Astrocyte of the spinal cord (primary cell): Measurements from ENCODE around the gene FAM222B.

ENCODE experiments used
- DNase-seq: peaks from one replicate; pipeline ENCODE4 v3.0.0; 2011; ENCODE audit warnings: low read depth, low spot score
- H3K4me3 ChIP-seq: 2 replicates; pipeline ENCODE4 v1.5.1; 2011; ENCODE audit warnings: low read depth, mild to moderate bottlenecking, low read length, moderate library complexity
- in situ Hi-C: cut with HindIII; loops from 2 replicates; pipeline ENCODE4 v1.10.0; 2017; ENCODE audit warnings: low sequenced_read_pairs
- TF ChIP-seq, protein P1 (sequence below): IDR thresholded peaks from 2 replicates; pipeline ENCODE4 v1.5.1; 2012; ENCODE audit warnings: low read depth, mild to moderate bottlenecking, low read length, inconsistent platforms

FAM222B gene

DNA sequence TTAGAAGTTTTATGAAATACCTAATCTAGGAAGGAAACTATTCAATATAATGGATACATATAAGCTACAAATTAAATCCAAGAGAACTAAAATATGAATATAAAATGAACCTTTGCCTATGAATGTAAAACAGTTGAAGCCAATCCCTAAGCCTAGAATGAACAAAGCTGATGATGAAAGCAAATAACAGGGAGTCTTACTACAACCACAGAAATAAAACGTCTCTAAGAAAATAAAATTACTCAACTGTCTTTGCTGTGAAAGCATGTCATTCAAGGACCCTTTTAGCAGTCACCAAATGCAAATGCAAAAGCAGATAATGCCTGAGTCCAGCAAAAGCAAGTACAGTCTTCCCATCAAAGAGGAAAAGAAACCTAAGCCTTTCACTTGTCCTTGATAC, 23.0 kb downstream of the FAM222B start:
- TF ChIP-seq, protein P1, sequence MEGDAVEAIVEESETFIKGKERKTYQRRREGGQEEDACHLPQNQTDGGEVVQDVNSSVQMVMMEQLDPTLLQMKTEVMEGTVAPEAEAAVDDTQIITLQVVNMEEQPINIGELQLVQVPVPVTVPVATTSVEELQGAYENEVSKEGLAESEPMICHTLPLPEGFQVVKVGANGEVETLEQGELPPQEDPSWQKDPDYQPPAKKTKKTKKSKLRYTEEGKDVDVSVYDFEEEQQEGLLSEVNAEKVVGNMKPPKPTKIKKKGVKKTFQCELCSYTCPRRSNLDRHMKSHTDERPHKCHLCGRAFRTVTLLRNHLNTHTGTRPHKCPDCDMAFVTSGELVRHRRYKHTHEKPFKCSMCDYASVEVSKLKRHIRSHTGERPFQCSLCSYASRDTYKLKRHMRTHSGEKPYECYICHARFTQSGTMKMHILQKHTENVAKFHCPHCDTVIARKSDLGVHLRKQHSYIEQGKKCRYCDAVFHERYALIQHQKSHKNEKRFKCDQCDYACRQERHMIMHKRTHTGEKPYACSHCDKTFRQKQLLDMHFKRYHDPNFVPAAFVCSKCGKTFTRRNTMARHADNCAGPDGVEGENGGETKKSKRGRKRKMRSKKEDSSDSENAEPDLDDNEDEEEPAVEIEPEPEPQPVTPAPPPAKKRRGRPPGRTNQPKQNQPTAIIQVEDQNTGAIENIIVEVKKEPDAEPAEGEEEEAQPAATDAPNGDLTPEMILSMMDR = no peak
- in situ Hi-C loops = no loop called here
- H3K4me3 ChIP-seq = no peak overlapping the region
- DNase-seq = no peak

DNA sequence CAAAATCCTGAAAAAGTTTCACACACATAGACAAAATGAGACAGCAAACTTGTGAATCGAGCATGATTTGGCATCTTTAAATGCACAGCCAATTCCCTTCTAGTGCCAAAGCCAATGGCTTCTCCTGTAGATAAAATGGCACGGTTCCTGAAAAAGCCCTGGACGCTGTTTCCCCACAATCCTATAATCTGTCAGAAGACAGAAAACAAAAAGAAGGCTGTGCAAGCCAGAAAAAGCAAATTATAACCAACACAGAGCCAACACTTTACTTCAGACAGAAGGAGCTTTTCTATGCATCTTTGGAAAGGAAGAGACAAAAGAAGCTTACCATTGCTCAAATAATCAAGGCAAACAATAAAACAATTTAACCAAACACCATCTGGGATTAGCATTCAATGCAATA, 23.8 kb downstream of the FAM222B start:
- DNase-seq = no peak
- H3K4me3 ChIP-seq = no peak overlapping the region
- TF ChIP-seq, protein P1 = no peak
- in situ Hi-C loops = no loop called here

DNA sequence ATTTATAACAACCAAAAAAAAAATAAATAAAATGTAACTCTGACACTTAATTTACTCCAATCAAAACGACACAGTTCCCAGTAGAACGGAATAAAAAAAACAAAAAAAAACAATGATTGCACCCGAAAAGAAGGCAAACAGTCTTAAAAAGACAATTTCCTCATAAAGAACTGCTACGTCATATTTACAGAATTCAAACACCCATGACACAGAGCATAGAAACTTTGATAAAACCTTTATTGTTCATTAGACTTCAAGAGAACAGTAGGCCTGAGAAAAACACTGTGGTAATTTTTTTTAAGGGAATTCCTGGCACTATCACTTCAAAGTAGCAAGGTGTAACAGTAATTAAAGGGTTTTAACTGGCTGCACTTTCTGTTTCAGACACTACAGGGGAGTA, 26.1 kb downstream of the FAM222B start:
- DNase-seq = no peak
- H3K4me3 ChIP-seq = no peak overlapping the region
- in situ Hi-C loops = no loop called here
- TF ChIP-seq, protein P1 = no peak

DNA sequence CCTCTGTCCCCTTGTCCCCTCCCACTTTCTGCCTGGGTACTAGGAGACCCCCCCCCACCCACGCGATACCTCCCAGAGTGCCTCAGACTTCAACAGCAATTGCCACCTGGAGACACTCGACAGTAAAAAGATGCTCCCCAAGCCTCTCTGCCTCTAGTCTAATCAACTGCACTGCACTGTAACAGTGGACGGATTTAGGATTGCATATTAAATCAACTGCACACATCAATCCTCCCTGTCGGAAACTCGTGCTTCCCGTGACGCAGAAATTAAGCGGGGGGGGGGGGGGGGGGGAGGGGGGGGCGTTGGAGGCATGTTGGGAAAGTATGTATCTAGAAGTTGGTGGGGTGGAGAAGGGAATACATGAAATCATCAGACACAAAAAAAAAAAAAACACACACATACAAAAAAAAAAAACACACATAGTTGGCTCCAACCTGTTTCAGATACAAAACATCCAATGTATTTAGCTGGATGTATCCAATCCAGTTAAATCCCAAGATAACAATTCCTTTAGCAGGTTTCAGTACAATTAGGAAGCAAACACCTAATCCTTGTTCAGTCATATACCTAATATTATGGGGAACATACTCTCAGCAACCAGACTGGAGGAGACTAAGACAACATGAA, 29.7 kb downstream of the FAM222B start:
- peak; percentile 68 for DNase-seq
- in situ Hi-C loops = no loop called here
- peak overlapping the region; percentile 64 for H3K4me3 ChIP-seq
- TF ChIP-seq, protein P1 = no peak

DNA sequence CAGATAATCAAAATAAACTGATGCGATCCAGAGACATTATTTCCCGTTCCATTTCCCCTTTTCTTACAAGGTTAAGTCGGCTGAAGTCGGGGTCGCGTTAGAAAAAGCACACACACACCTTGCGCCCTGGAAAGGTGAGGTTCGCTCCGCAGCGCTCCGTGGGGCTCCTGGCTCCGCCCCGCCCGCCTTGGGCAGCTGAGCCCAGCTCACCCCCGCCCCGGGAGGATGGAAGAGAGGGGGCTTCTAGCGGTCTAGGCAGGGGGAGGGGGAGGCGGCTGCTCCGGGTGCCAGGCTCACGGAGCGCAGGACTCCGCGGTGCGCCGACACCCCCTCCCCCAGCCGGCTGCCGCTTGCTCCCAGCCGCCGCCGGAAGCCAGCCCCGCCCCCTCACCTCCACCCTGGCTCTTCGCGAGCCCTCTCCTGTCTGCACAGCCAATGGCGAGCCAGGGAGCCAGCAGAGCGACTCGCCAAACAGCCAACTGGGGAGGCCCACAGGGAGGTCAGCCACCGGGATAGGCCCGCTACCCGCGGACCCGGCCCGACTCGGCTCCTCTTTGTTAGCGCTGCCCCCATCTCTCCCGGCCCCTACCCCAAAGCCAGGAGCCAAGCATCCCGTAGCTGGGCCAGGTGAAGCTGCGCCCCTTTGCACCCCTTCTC, 30.4 kb downstream of the FAM222B start:
- in situ Hi-C loops = no loop called here
- peak overlapping the region; percentile 64 for H3K4me3 ChIP-seq
- TF ChIP-seq, protein P1 = no peak
- DNase-seq = peak; percentile 96

DNA sequence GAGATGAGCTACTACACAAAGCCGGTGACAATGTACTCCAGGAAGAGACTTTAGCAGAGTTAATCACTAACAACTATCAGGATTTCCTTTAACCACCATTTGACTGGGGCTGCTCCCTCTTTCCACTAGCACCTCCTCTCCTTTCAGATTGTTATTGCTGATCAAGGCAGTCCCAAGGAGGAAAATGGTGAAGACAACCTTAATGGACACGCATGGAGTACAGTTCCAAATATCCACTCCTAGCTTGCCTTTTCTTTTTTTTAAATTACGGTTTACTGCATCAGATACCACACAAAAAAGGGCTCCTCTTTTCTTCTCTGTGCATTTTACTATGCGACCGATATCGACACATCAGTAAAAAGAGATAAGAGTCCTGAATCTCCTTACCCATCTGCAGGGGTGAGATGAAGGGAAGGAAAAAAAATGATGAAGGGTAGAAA, 30.9 kb downstream of the FAM222B start:
- TF ChIP-seq, protein P1 = no peak
- in situ Hi-C loops = no loop called here
- peak; percentile 40 for DNase-seq
- H3K4me3 ChIP-seq = peak overlapping the region; percentile 64
